ENCODE data around the gene TPK1.

The TPK1 gene

GRCh38 chr7:144524271-144524670 is 311.6 kb downstream of the TPK1 start:
- in situ Hi-C loops (cut with HindIII; ENCODE audit: low pct_ligation_motif_present, low pct_unique_long_range_greater_than_20kb, low sequenced_read_pairs), result no loop called here
- DNase-seq, result no peak

GRCh38 chr7:144523621-144524020 is 312.2 kb downstream of the TPK1 start:
- in situ Hi-C loops (cut with HindIII; ENCODE audit: low pct_ligation_motif_present, low pct_unique_long_range_greater_than_20kb, low sequenced_read_pairs), result no loop called here
- no peak for DNase-seq

GRCh38 chr7:144519925-144520324 is 315.9 kb downstream of the TPK1 start:
- no peak for DNase-seq
- in situ Hi-C loops (cut with HindIII; ENCODE audit: low pct_ligation_motif_present, low pct_unique_long_range_greater_than_20kb, low sequenced_read_pairs), result no loop called here

- in situ Hi-C loops (cut with HindIII; ENCODE audit: low pct_ligation_motif_present, low pct_unique_long_range_greater_than_20kb, low sequenced_read_pairs), result no loop called here
Observed at GRCh38 chr7:144518360-144518759, 317.5 kb downstream of the TPK1 start.

GRCh38 chr7:144517749-144518148 is 318.1 kb downstream of the TPK1 start:
- in situ Hi-C loops (cut with HindIII; ENCODE audit: low pct_ligation_motif_present, low pct_unique_long_range_greater_than_20kb, low sequenced_read_pairs), result no loop called here
- no peak for DNase-seq

More at GRCh38 chr7:144518360-144518759, 317.5 kb downstream of the TPK1 start:
- DNase-seq, result no peak

GRCh38 chr7:144516729-144517525 is 318.9 kb downstream of the TPK1 start:
- in situ Hi-C loops (cut with HindIII; ENCODE audit: low pct_ligation_motif_present, low pct_unique_long_range_greater_than_20kb, low sequenced_read_pairs), result no loop called here

GRCh38 chr7:144513334-144513733 is 322.5 kb downstream of the TPK1 start:
- DNase-seq, result peak; percentile 67
- in situ Hi-C loops (cut with HindIII; ENCODE audit: low pct_ligation_motif_present, low pct_unique_long_range_greater_than_20kb, low sequenced_read_pairs), result no loop called here

More at GRCh38 chr7:144516729-144517525, 318.9 kb downstream of the TPK1 start:
- no peak for DNase-seq

- no peak for DNase-seq
- in situ Hi-C loops (cut with HindIII; ENCODE audit: low pct_ligation_motif_present, low pct_unique_long_range_greater_than_20kb, low sequenced_read_pairs), result no loop called here
Observed at GRCh38 chr7:144510621-144511020, 325.2 kb downstream of the TPK1 start.

GRCh38 chr7:144508702-144509101 is 327.2 kb downstream of the TPK1 start:
- in situ Hi-C loops (cut with HindIII; ENCODE audit: low pct_ligation_motif_present, low pct_unique_long_range_greater_than_20kb, low sequenced_read_pairs), result no loop called here
- DNase-seq, result no peak

- no peak for DNase-seq
- in situ Hi-C loops (cut with HindIII; ENCODE audit: low pct_ligation_motif_present, low pct_unique_long_range_greater_than_20kb, low sequenced_read_pairs), result no loop called here
Observed at GRCh38 chr7:144503215-144503614, 332.6 kb downstream of the TPK1 start.

GRCh38 chr7:144500225-144500624 is 335.6 kb downstream of the TPK1 start:
- in situ Hi-C loops (cut with HindIII; ENCODE audit: low pct_ligation_motif_present, low pct_unique_long_range_greater_than_20kb, low sequenced_read_pairs), result no loop called here
- DNase-seq, result no peak

- no peak for DNase-seq
- in situ Hi-C loops (cut with HindIII; ENCODE audit: low pct_ligation_motif_present, low pct_unique_long_range_greater_than_20kb, low sequenced_read_pairs), result no loop called here
Observed at GRCh38 chr7:144497282-144497681, 338.6 kb downstream of the TPK1 start.

GRCh38 chr7:144494355-144494754 is 341.5 kb downstream of the TPK1 start:
- in situ Hi-C loops (cut with HindIII; ENCODE audit: low pct_ligation_motif_present, low pct_unique_long_range_greater_than_20kb, low sequenced_read_pairs), result no loop called here

GRCh38 chr7:144489504-144489903 is 346.3 kb downstream of the TPK1 start:
- in situ Hi-C loops (cut with HindIII; ENCODE audit: low pct_ligation_motif_present, low pct_unique_long_range_greater_than_20kb, low sequenced_read_pairs), result no loop called here
- DNase-seq, result no peak

More at GRCh38 chr7:144494355-144494754, 341.5 kb downstream of the TPK1 start:
- DNase-seq, result no peak

- DNase-seq, result no peak
- in situ Hi-C loops (cut with HindIII; ENCODE audit: low pct_ligation_motif_present, low pct_unique_long_range_greater_than_20kb, low sequenced_read_pairs), result no loop called here
Observed at GRCh38 chr7:144488977-144489376, 346.9 kb downstream of the TPK1 start.

- in situ Hi-C loops (cut with HindIII; ENCODE audit: low pct_ligation_motif_present, low pct_unique_long_range_greater_than_20kb, low sequenced_read_pairs), result no loop called here
- no peak for DNase-seq
Observed at GRCh38 chr7:144487901-144488300, 348.0 kb downstream of the TPK1 start.

- in situ Hi-C loops (cut with HindIII; ENCODE audit: low pct_ligation_motif_present, low pct_unique_long_range_greater_than_20kb, low sequenced_read_pairs), result no loop called here
- DNase-seq, result no peak
Observed at GRCh38 chr7:144484445-144484844, 351.4 kb downstream of the TPK1 start.

- in situ Hi-C loops (cut with HindIII; ENCODE audit: low pct_ligation_motif_present, low pct_unique_long_range_greater_than_20kb, low sequenced_read_pairs), result no loop called here
- no peak for DNase-seq
Observed at GRCh38 chr7:144483189-144483588, 352.7 kb downstream of the TPK1 start.

GRCh38 chr7:144481833-144482232 is 354.0 kb downstream of the TPK1 start:
- in situ Hi-C loops (cut with HindIII; ENCODE audit: low pct_ligation_motif_present, low pct_unique_long_range_greater_than_20kb, low sequenced_read_pairs), result no loop called here
- no peak for DNase-seq

GRCh38 chr7:144477348-144477747 is 358.5 kb downstream of the TPK1 start:
- no peak for DNase-seq
- in situ Hi-C loops (cut with HindIII; ENCODE audit: low pct_ligation_motif_present, low pct_unique_long_range_greater_than_20kb, low sequenced_read_pairs), result no loop called here
